ENCODE measurements around the gene ASB6. TPM values are rescaled to one million over a fixed set of nuclear protein-coding genes. Genes with fewer than 3 reads are reported as not detected.
A peak's percentile ranks its signal among the peaks of the same experiment; 100 is the strongest.
"Not testable (repeated sequence)": the region's sequence is repeated elsewhere in the genome, so short reads cannot be mapped to it uniquely, and the experiment has no call there.

The ASB6 gene
- total RNA-seq, 5 donors from 2014 or later (not counting 1 experiment from before 2014, with no cell fraction given) = 28.3 to 35.2 (median 30.8) TPM

GRCh38 chr9:129637102-129637501 lies 4.8 kb downstream of the ASB6 start:
- no peak overlapping the region for H3K27ac Mint-ChIP-seq
- H3K4me1 ChIP-seq (ENCODE audit: control insufficient read depth in 1 of 2, extremely low read depth in 1 of 2, insufficient read depth in 2 of 2, low read length in 2 of 2) = peaks cover 8 to 32% of the 10 kb centered on the region in 2 experiments
- H3K27me3 ChIP-seq (replicated peaks in 1 of 2; ENCODE audit: control insufficient read depth in 2 of 2, extremely low read depth in 1 of 2, insufficient read depth in 2 of 2, low read length in 1 of 2) = no peaks in the 10 kb centered on the region
- H3K27me3 Mint-ChIP-seq = no peaks in the 10 kb centered on the region
- peaks cover 29 to 31% (median 29%) of the 10 kb centered on the region in 3 donors for H3K4me1 Mint-ChIP-seq
- ChIA-PET CTCF (interaction anchor here (0.6 to 1.1 kb wide), 2 partner anchors 148 to 160 kb away, joined by 3 to 6 read pairs; no protein-coding TSS in a partner anchor), POLR2A (no interaction called here)
- ATAC-seq (replicated peaks in 1 of 4) = no peak
- DNase-seq = no peak
- H3K9me3 Mint-ChIP-seq = no peaks in the 10 kb centered on the region
- WGBS (ENCODE audit: insufficient coverage) = 60% methylated on average over 9 of the region's 9 CpGs
- H3K4me3 Mint-ChIP-seq = no peak overlapping the region
- H3K36me3 ChIP-seq (ENCODE audit: control insufficient read depth in 2 of 2, extremely low read depth in 1 of 2, insufficient read depth in 1 of 2, low read length in 1 of 2) = peaks cover 25 to 65% of the 10 kb centered on the region in 2 donors
- no peaks in the 10 kb centered on the region for H3K9me3 ChIP-seq
- H3K36me3 Mint-ChIP-seq = peaks cover 26% of the 10 kb centered on the region
- no peak overlapping the region for H3K4me3 ChIP-seq (ENCODE audit: control insufficient read depth in 1 of 2, extremely low read depth in 1 of 2, low read length in 1 of 2)
- no peak overlapping the region for H3K27ac ChIP-seq (ENCODE audit: low read length)

GRCh38 chr9:129636343-129636742 lies 5.6 kb downstream of the ASB6 start:
- H3K36me3 Mint-ChIP-seq = peaks cover 26% of the 10 kb centered on the region
- ATAC-seq (replicated peaks in 1 of 4); H3K9me3 Mint-ChIP-seq; H3K9me3 ChIP-seq; H3K27me3 ChIP-seq (replicated peaks in 1 of 2; ENCODE audit: control insufficient read depth in 2 of 2, extremely low read depth in 1 of 2, insufficient read depth in 2 of 2, low read length in 1 of 2); H3K27ac ChIP-seq (ENCODE audit: low read length); H3K27ac Mint-ChIP-seq; H3K27me3 Mint-ChIP-seq; H3K4me3 ChIP-seq (ENCODE audit: control insufficient read depth in 1 of 2, extremely low read depth in 1 of 2, low read length in 1 of 2); H3K4me3 Mint-ChIP-seq; POLR2A ChIA-PET; CTCF ChIA-PET; DNase-seq: not testable (repeated sequence)
- 93% methylated on average over 10 of the region's 10 CpGs for WGBS (ENCODE audit: insufficient coverage)
- Histone ChIP-seq H3K4me1 (ENCODE audit: control insufficient read depth in 1 of 2, extremely low read depth in 1 of 2, insufficient read depth in 2 of 2, low read length in 2 of 2) (peaks cover 8 to 36% of the 10 kb centered on the region in 2 experiments), H3K36me3 (ENCODE audit: control insufficient read depth in 2 of 2, extremely low read depth in 1 of 2, insufficient read depth in 1 of 2, low read length in 1 of 2) (peaks cover 25 to 68% of the 10 kb centered on the region in 2 donors)
- H3K4me1 Mint-ChIP-seq = peaks cover 33 to 34% (median 34%) of the 10 kb centered on the region in 3 donors

GRCh38 chr9:129635099-129636065 lies 6.6 kb downstream of the ASB6 start:
- H3K27ac ChIP-seq (ENCODE audit: low read length) = no peak overlapping the region
- no peak for ATAC-seq (replicated peaks in 1 of 4)
- Mint-ChIP-seq H3K27me3 (no peaks in the 10 kb centered on the region), H3K27ac (no peak overlapping the region), H3K4me1 (peaks cover 34 to 35% (median 34%) of the 10 kb centered on the region in 3 donors), H3K9me3 (no peaks in the 10 kb centered on the region), H3K36me3 (peaks cover 26% of the 10 kb centered on the region), H3K4me3 (no peak overlapping the region)
- WGBS (ENCODE audit: insufficient coverage) = 93% methylated on average over 32 of the region's 34 CpGs
- no peak for DNase-seq
- peaks cover 0 to 35% of the 10 kb centered on the region in 2 experiments for H3K4me1 ChIP-seq (ENCODE audit: control insufficient read depth in 1 of 2, extremely low read depth in 1 of 2, insufficient read depth in 2 of 2, low read length in 2 of 2)
- POLR2A ChIA-PET = no interaction called here
- H3K4me3 ChIP-seq (ENCODE audit: control insufficient read depth in 1 of 2, extremely low read depth in 1 of 2, low read length in 1 of 2) = no peak overlapping the region
- no peaks in the 10 kb centered on the region for H3K9me3 ChIP-seq
- H3K27me3 ChIP-seq (replicated peaks in 1 of 2; ENCODE audit: control insufficient read depth in 2 of 2, extremely low read depth in 1 of 2, insufficient read depth in 2 of 2, low read length in 1 of 2) = no peaks in the 10 kb centered on the region
- peaks cover 25 to 68% of the 10 kb centered on the region in 2 donors for H3K36me3 ChIP-seq (ENCODE audit: control insufficient read depth in 2 of 2, extremely low read depth in 1 of 2, insufficient read depth in 1 of 2, low read length in 1 of 2)
- CTCF ChIA-PET = no interaction called here

- peaks cover 25 to 63% of the 10 kb centered on the region in 2 donors for H3K36me3 ChIP-seq (ENCODE audit: control insufficient read depth in 2 of 2, extremely low read depth in 1 of 2, insufficient read depth in 1 of 2, low read length in 1 of 2)
- peaks cover 0 to 36% of the 10 kb centered on the region in 2 experiments for H3K4me1 ChIP-seq (ENCODE audit: control insufficient read depth in 1 of 2, extremely low read depth in 1 of 2, insufficient read depth in 2 of 2, low read length in 2 of 2)
- Mint-ChIP-seq H3K4me1 (peaks cover 39 to 42% (median 42%) of the 10 kb centered on the region in 3 donors), H3K9me3 (no peaks in the 10 kb centered on the region), H3K27me3 (no peaks in the 10 kb centered on the region), H3K36me3 (peaks cover 23% of the 10 kb centered on the region), H3K27ac (no peak overlapping the region), H3K4me3 (no peak overlapping the region)
- ATAC-seq (replicated peaks in 1 of 4) (no peak), DNase-seq (no peak)
- ChIA-PET POLR2A (no interaction called here), CTCF (no interaction called here)
- no peak overlapping the region for H3K4me3 ChIP-seq (ENCODE audit: control insufficient read depth in 1 of 2, extremely low read depth in 1 of 2, low read length in 1 of 2)
- 91% methylated on average over 11 of the region's 13 CpGs for WGBS (ENCODE audit: insufficient coverage)
- H3K27ac ChIP-seq (ENCODE audit: low read length) = no peak overlapping the region
- no peaks in the 10 kb centered on the region for H3K27me3 ChIP-seq (replicated peaks in 1 of 2; ENCODE audit: control insufficient read depth in 2 of 2, extremely low read depth in 1 of 2, insufficient read depth in 2 of 2, low read length in 1 of 2)
- H3K9me3 ChIP-seq = no peaks in the 10 kb centered on the region
Measured at GRCh38 chr9:129633848-129634247, 8.1 kb downstream of the ASB6 start.

DNA sequence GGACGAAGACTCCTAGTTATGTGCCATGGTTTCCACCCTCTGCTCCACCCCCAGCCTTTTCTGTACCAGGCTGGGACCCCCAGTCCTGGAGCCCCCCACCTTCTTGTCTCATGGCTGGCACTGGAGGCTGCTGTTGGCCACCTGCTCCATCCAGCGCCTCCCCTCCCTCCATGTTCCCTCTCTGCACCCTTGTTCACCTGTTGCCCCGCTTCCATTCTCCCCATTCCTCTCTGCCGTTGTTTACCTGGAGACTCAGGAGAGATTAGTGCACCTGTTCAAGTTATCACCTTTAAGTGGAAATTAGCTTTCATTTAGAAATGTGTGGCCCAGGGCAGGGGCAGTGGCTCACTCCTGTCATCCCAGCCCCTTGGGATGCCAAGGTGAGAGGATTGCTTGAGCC lies 8.7 kb downstream of the ASB6 start:
- Histone ChIP-seq H3K9me3 (no peaks in the 10 kb centered on the region), H3K27ac (ENCODE audit: low read length) (no peak overlapping the region), H3K4me3 (ENCODE audit: control insufficient read depth in 1 of 2, extremely low read depth in 1 of 2, low read length in 1 of 2) (no peak overlapping the region), H3K36me3 (ENCODE audit: control insufficient read depth in 2 of 2, extremely low read depth in 1 of 2, insufficient read depth in 1 of 2, low read length in 1 of 2) (peaks cover 22 to 57% of the 10 kb centered on the region in 2 donors), H3K4me1 (ENCODE audit: control insufficient read depth in 1 of 2, extremely low read depth in 1 of 2, insufficient read depth in 2 of 2, low read length in 2 of 2) (peaks cover 0 to 42% of the 10 kb centered on the region in 2 experiments), H3K27me3 (replicated peaks in 1 of 2; ENCODE audit: control insufficient read depth in 2 of 2, extremely low read depth in 1 of 2, insufficient read depth in 2 of 2, low read length in 1 of 2) (no peaks in the 10 kb centered on the region)
- 93% methylated on average over 3 of the region's 4 CpGs for WGBS (ENCODE audit: insufficient coverage)
- DNase-seq (no peak), ATAC-seq (replicated peaks in 1 of 4) (no peak)
- Mint-ChIP-seq H3K4me1 (peaks cover 43 to 47% (median 46%) of the 10 kb centered on the region in 3 donors), H3K27ac (no peak overlapping the region), H3K27me3 (no peaks in the 10 kb centered on the region), H3K36me3 (peaks cover 19% of the 10 kb centered on the region), H3K9me3 (no peaks in the 10 kb centered on the region), H3K4me3 (no peak overlapping the region)
- CTCF ChIA-PET = no interaction called here
- POLR2A ChIA-PET = no interaction called here

- no peaks in the 10 kb centered on the region for H3K9me3 Mint-ChIP-seq
- peaks cover 14% of the 10 kb centered on the region for H3K36me3 Mint-ChIP-seq
- no peak for DNase-seq
- ChIA-PET CTCF (no interaction called here), POLR2A (no interaction called here)
- no peaks in the 10 kb centered on the region for H3K9me3 ChIP-seq
- WGBS (ENCODE audit: insufficient coverage) = 97% methylated on average over 5 of the region's 13 CpGs
- no peak overlapping the region for H3K4me3 ChIP-seq (ENCODE audit: control insufficient read depth in 1 of 2, extremely low read depth in 1 of 2, low read length in 1 of 2)
- peaks cover 43 to 51% (median 46%) of the 10 kb centered on the region in 3 donors for H3K4me1 Mint-ChIP-seq
- H3K27ac ChIP-seq (ENCODE audit: low read length) = no peak overlapping the region
- ATAC-seq (replicated peaks in 1 of 4) = no peak
- H3K27ac Mint-ChIP-seq = peak overlapping the region in 1 of 2 donors; percentile 76
- no peak overlapping the region for H3K4me3 Mint-ChIP-seq
- peaks cover 4 to 50% of the 10 kb centered on the region in 2 experiments for H3K4me1 ChIP-seq (ENCODE audit: control insufficient read depth in 1 of 2, extremely low read depth in 1 of 2, insufficient read depth in 2 of 2, low read length in 2 of 2)
- H3K27me3 Mint-ChIP-seq = no peaks in the 10 kb centered on the region
- no peaks in the 10 kb centered on the region for H3K27me3 ChIP-seq (replicated peaks in 1 of 2; ENCODE audit: control insufficient read depth in 2 of 2, extremely low read depth in 1 of 2, insufficient read depth in 2 of 2, low read length in 1 of 2)
- peaks cover 17 to 51% of the 10 kb centered on the region in 2 donors for H3K36me3 ChIP-seq (ENCODE audit: control insufficient read depth in 2 of 2, extremely low read depth in 1 of 2, insufficient read depth in 1 of 2, low read length in 1 of 2)
Measured at GRCh38 chr9:129632460-129632859, 9.5 kb downstream of the ASB6 start.

Data from T-cell (primary cell).